HL-60/S4 treated with phorbol 12-myristate 13-acetate at 8.2 ng/mL for 4 days and 3 days (cell line): Measurements from ENCODE around the gene APPBP2.
"Not testable (repeated sequence)": the region's sequence is repeated elsewhere in the genome, so short reads cannot be mapped to it uniquely, and the experiment has no call there.

Experiments used
- in situ Hi-C: fragments of 300-500 bp; cut with MboI; formaldehyde crosslinking; loops from 2 replicates; pipeline ENCODE4 v1.15.0; 2022; ENCODE audit warnings: low sequenced_read_pairs

APPBP2 gene

GRCh38 chr17:60525685-60526514 is at the start of gene APPBP2:
Gene APPBP2 (minus strand): TSS chr17:60526242. CDS start chr17:60525931, 311 bp downstream.
- in situ Hi-C loops = no loop called here

GRCh38 chr17:60573236-60574051 is 47.4 kb upstream of the APPBP2 start:
- in situ Hi-C loops = no loop called here

GRCh38 chr17:60565233-60565632 is 39.2 kb upstream of the APPBP2 start:
- in situ Hi-C loops = no loop called here

GRCh38 chr17:60563743-60564142 is 37.7 kb upstream of the APPBP2 start:
- in situ Hi-C loops = no loop called here

GRCh38 chr17:60562421-60562820 is 36.4 kb upstream of the APPBP2 start:
- in situ Hi-C loops = no loop called here

- in situ Hi-C loops = no loop called here
Observed at GRCh38 chr17:60560860-60561257, 34.8 kb upstream of the APPBP2 start.

- in situ Hi-C loops = no loop called here
Observed at GRCh38 chr17:60559995-60560859, 34.2 kb upstream of the APPBP2 start.

GRCh38 chr17:60559659-60559994 is 33.6 kb upstream of the APPBP2 start:
- in situ Hi-C loops = no loop called here

GRCh38 chr17:60557805-60558204 is 31.8 kb upstream of the APPBP2 start:
- in situ Hi-C loops = no loop called here

- in situ Hi-C loops = no loop called here
Observed at GRCh38 chr17:60555786-60556185, 29.7 kb upstream of the APPBP2 start.

GRCh38 chr17:60554377-60554788 is 28.3 kb upstream of the APPBP2 start:
- in situ Hi-C loops = no loop called here

- in situ Hi-C loops = not testable (repeated sequence)
Observed at GRCh38 chr17:60552255-60552654, 26.2 kb upstream of the APPBP2 start.

GRCh38 chr17:60548990-60549389 is 22.9 kb upstream of the APPBP2 start:
- in situ Hi-C loops = no loop called here

GRCh38 chr17:60545465-60546191 is 19.6 kb upstream of the APPBP2 start:
- in situ Hi-C loops = no loop called here

GRCh38 chr17:60542071-60542470 is 16.0 kb upstream of the APPBP2 start:
- in situ Hi-C loops = no loop called here

- in situ Hi-C loops = no loop called here
Observed at GRCh38 chr17:60540460-60540859, 14.4 kb upstream of the APPBP2 start.

GRCh38 chr17:60539807-60540206 is 13.8 kb upstream of the APPBP2 start:
- in situ Hi-C loops = no loop called here

GRCh38 chr17:60538726-60539125 is 12.7 kb upstream of the APPBP2 start:
- in situ Hi-C loops = no loop called here

GRCh38 chr17:60535382-60536279 is 9.6 kb upstream of the APPBP2 start:
- in situ Hi-C loops = no loop called here
